Esophagus squamous epithelium (tissue), 4 donors: ENCODE data around the gene ALOXE3.
A peak's percentile ranks its signal among the peaks of the same experiment; 100 is the strongest.

Source experiments
- CTCF ChIP-seq, 6 experiments: fragments of 450-650 bp in 4 of 6; fragments of 200-600 bp in 2 of 6; sonication (generic) in 2 of 6; IDR thresholded peaks; one replicate each; pipeline ENCODE4 v1.5.1; 2016 to 2019; ENCODE audit warnings: antibody characterized with exemption in 6 of 6, mild to moderate bottlenecking in 4 of 6, moderate library complexity in 4 of 6
- POLR2A ChIP-seq, 4 donors: fragments of 450-650 bp; IDR thresholded peaks; one replicate each; pipeline ENCODE4 v1.6.1; 2017; ENCODE audit warnings: antibody characterized with exemption in 4 of 4, mild to moderate bottlenecking in 4 of 4, moderate library complexity in 3 of 4

GRCh38 chr17:8163978-8164814 is 45.9 kb upstream of the ALOXE3 start:
- TF ChIP-seq POLR2A (IDR thresholded peaks at IDR 0.05) (peak in 1 of 4 donors; percentile 41), CTCF (IDR thresholded peaks at IDR 0.05) (no peak)
